CD4-positive, alpha-beta T cell treated with Interleukin-21 for 1 hour (primary cell): ENCODE results near the gene ZNF536.

Source experiments
- DNase-seq: peaks from one replicate; pipeline ENCODE4 v3.0.0-alpha.2; 2020

Gene ZNF536

GRCh38 chr19:30570194-30570593 lies 198.0 kb downstream of the ZNF536 start:
- DNase-seq, result no peak

GRCh38 chr19:30577551-30578105 lies 205.4 kb downstream of the ZNF536 start:
- no peak for DNase-seq

- no peak for DNase-seq
Observed at GRCh38 chr19:30579419-30579818, 207.2 kb downstream of the ZNF536 start.

GRCh38 chr19:30580673-30581072 lies 208.5 kb downstream of the ZNF536 start:
- no peak for DNase-seq

- DNase-seq, result no peak
Observed at GRCh38 chr19:30584090-30584489, 211.9 kb downstream of the ZNF536 start.

- DNase-seq, result no peak
Observed at GRCh38 chr19:30587869-30588268, 215.7 kb downstream of the ZNF536 start.

- no peak for DNase-seq
Observed at GRCh38 chr19:30590596-30591229, 218.5 kb downstream of the ZNF536 start.

- DNase-seq, result no peak
Observed at GRCh38 chr19:30593356-30593755, 221.2 kb downstream of the ZNF536 start.

- DNase-seq, result no peak
Observed at GRCh38 chr19:30593975-30594745, 222.0 kb downstream of the ZNF536 start.

- DNase-seq, result no peak
Observed at GRCh38 chr19:30596268-30596667, 224.1 kb downstream of the ZNF536 start.

- no peak for DNase-seq
Observed at GRCh38 chr19:30596813-30597399, 224.7 kb downstream of the ZNF536 start.

- DNase-seq, result no peak
Observed at GRCh38 chr19:30598688-30599087, 226.5 kb downstream of the ZNF536 start.

- DNase-seq, result no peak
Observed at GRCh38 chr19:30602661-30603350, 230.6 kb downstream of the ZNF536 start.

GRCh38 chr19:30604657-30605056 lies 232.5 kb downstream of the ZNF536 start:
- DNase-seq, result no peak

- no peak for DNase-seq
Observed at GRCh38 chr19:30605333-30605732, 233.1 kb downstream of the ZNF536 start.

- no peak for DNase-seq
Observed at GRCh38 chr19:30606114-30607050, 234.2 kb downstream of the ZNF536 start.
